ENCODE data around the gene MCM3AP.

- TF ChIP-seq EZH2 (IDR thresholded peaks at IDR 0.05; ENCODE audit: borderline replicate concordance) (no peak), CTCF (IDR thresholded peaks at IDR 0.05; ENCODE audit: poor library complexity) (peak; percentile 9), EZH2phosphoT487 (IDR thresholded peaks at IDR 0.05; ENCODE audit: low read depth, severe bottlenecking, unreplicated experiment) (no peak)
Observed at GRCh38 chr21:46326110-46326703, 40.8 kb upstream of the MCM3AP start.

All from hepatocyte (in vitro differentiated cells).